ENCODE measurements around the gene LRIG3. TPM values are rescaled to one million over a fixed set of nuclear protein-coding genes. Genes with fewer than 3 reads are reported as not detected.

The LRIG3 gene
- total and polyA plus RNA-seq, 3 experiments from 2014 or later: 0.22 TPM; not detected in 2

- no peak overlapping the region for H3K27ac ChIP-seq (ENCODE audit: low read depth, low read length)
- no peak overlapping the region for H3K27ac Mint-ChIP-seq
- H3K36me3 Mint-ChIP-seq: no peaks in the 10 kb centered on the region
- H3K4me1 ChIP-seq (ENCODE audit: insufficient read depth, low read length): no peaks in the 10 kb centered on the region
- H3K9me3 ChIP-seq (ENCODE audit: low read length): no peaks in the 10 kb centered on the region
- peaks cover 4 to 13% (median 8%) of the 10 kb centered on the region in 5 donors for H3K9me3 Mint-ChIP-seq
- no peak for DNase-seq
- H3K4me1 Mint-ChIP-seq: no peaks in the 10 kb centered on the region
- CTCF ChIA-PET: no interaction called here
- H3K4me3 Mint-ChIP-seq: no peak overlapping the region
- POLR2A ChIA-PET: no interaction called here
- no peaks in the 10 kb centered on the region for H3K27me3 ChIP-seq (ENCODE audit: insufficient read depth, low read length, poor library complexity, severe bottlenecking)
- no peak overlapping the region for H3K4me3 ChIP-seq (ENCODE audit: low read length)
- no peaks in the 10 kb centered on the region for H3K36me3 ChIP-seq (ENCODE audit: insufficient read depth, low read length)
- H3K27me3 Mint-ChIP-seq: no peaks in the 10 kb centered on the region
Measured at GRCh38 chr12:58832920-58833319, 87.4 kb downstream of the LRIG3 start.
